K562 (cell line): ENCODE data around the gene ID2. TPM values are rescaled to one million over a fixed set of nuclear protein-coding genes. Genes with fewer than 3 reads are reported as not detected.

Source experiments
- EP300 ChIP-seq: IDR thresholded peaks from 2 replicates; pipeline ENCODE4 v1.6.1; 2012; ENCODE audit warnings: low read length, improper control_type of control experiment
- EP400 ChIP-seq: fragments of 450-650 bp; IDR thresholded peaks from 2 replicates; pipeline ENCODE4 v1.6.1; 2017; ENCODE audit warnings: antibody characterized with exemption, mild to moderate bottlenecking, moderate library complexity
- ESRRA ChIP-seq: fragments of 450-650 bp; IDR thresholded peaks from 2 replicates; pipeline ENCODE4 v1.6.1; 2014; ENCODE audit warnings: low read depth, mild to moderate bottlenecking, moderate library complexity, borderline replicate concordance
- GATAD2B ChIP-seq: fragments of 450-650 bp; IDR thresholded peaks from 2 replicates; pipeline ENCODE4 v1.6.1; 2017; ENCODE audit warnings: mild to moderate bottlenecking, borderline replicate concordance
- HES1 ChIP-seq: fragments of 450-650 bp; IDR thresholded peaks from 2 replicates; pipeline ENCODE4 v1.6.1; 2016; ENCODE audit warnings: low read depth, mild to moderate bottlenecking, moderate library complexity
- JUNB ChIP-seq: fragments of 450-650 bp; formaldehyde crosslinking; conservative IDR thresholded peaks from 2 replicates; pipeline ENCODE4 v1.4.0; 2020; ENCODE audit warnings: mild to moderate bottlenecking
- L3MBTL2 ChIP-seq: fragments of 450-650 bp; IDR thresholded peaks from 2 replicates; pipeline ENCODE4 v1.6.1; 2016; ENCODE audit warnings: mild to moderate bottlenecking, moderate library complexity
- MBD2 ChIP-seq: sonication (generic); IDR thresholded peaks from 2 replicates; pipeline ENCODE4 v1.6.1; 2016; ENCODE audit warnings: low read depth, borderline replicate concordance
- MNT ChIP-seq, 2 experiments: fragments of 450-650 bp; conservative IDR thresholded peaks; 2 replicates each; pipeline ENCODE4 v1.6.1; 2017; ENCODE audit warnings: mild to moderate bottlenecking in 2 of 2, moderate library complexity in 2 of 2
- NEUROD1 ChIP-seq: fragments of 150-350 bp; IDR thresholded peaks from 2 replicates; pipeline ENCODE4 v1.6.1; 2014; ENCODE audit warnings: borderline replicate concordance, low read length, low read depth; ENCODE audit not compliant: partially characterized antibody
- POLR2B ChIP-seq: fragments of 450-650 bp; IDR thresholded peaks from 2 replicates; pipeline ENCODE4 v1.6.1; 2018; ENCODE audit warnings: low read depth; ENCODE audit not compliant: partially characterized antibody
- RBM14 ChIP-seq: fragments of 200-400 bp; formaldehyde crosslinking; IDR thresholded peaks from 2 replicates; pipeline ENCODE4 v1.6.1; 2018; ENCODE audit warnings: low read depth, mild to moderate bottlenecking, low read length, moderate library complexity, borderline replicate concordance; ENCODE audit not compliant: insufficient read depth
- SRSF9 ChIP-seq: fragments of 200-400 bp; formaldehyde crosslinking; IDR thresholded peaks from 2 replicates; pipeline ENCODE4 v1.6.1; 2017; ENCODE audit warnings: low read depth, low read length, borderline replicate concordance
- TBL1XR1 ChIP-seq, 2 experiments: IDR thresholded peaks; 2 replicates each; pipeline ENCODE4 v1.6.1; 2012; ENCODE audit warnings: improper control_type of control experiment in 2 of 2, low read length in 2 of 2, mild to moderate bottlenecking in 1 of 2
- TCF3 ChIP-seq: sonication (generic); formaldehyde crosslinking; IDR thresholded peaks from 2 replicates; pipeline ENCODE4 v1.4.0; 2020; ENCODE audit warnings: mild to moderate bottlenecking, missing genetic modification reagents
- TRIM24 ChIP-seq, 2 experiments: fragments of 450-650 bp; IDR thresholded peaks; 2 replicates each; pipeline ENCODE4 v1.6.1; 2016
- ZBTB7A ChIP-seq: IDR thresholded peaks from 2 replicates; pipeline ENCODE4 v1.6.1; 2011; ENCODE audit warnings: low read depth, mild to moderate bottlenecking, low read length, moderate library complexity, borderline replicate concordance; ENCODE audit not compliant: control insufficient read depth
- ZC3H8 ChIP-seq: fragments of 450-650 bp; IDR thresholded peaks from 2 replicates; pipeline ENCODE4 v1.6.1; 2017
- ZNF316 ChIP-seq: fragments of 450-650 bp; IDR thresholded peaks from 2 replicates; pipeline ENCODE4 v1.6.1; 2016
- ZNF644 ChIP-seq: fragments of 200-800 bp; sonication (Bioruptor generic); IDR thresholded peaks from 2 replicates; pipeline ENCODE4 v1.6.1; 2016; ENCODE audit warnings: low read depth, missing genetic modification characterization, missing compliant biosample characterization
- ZNF695 ChIP-seq: fragments of 450-650 bp; formaldehyde crosslinking; IDR thresholded peaks from 2 replicates; pipeline ENCODE4 v1.4.0; 2020; ENCODE audit warnings: mild to moderate bottlenecking, moderate library complexity
- polyA plus RNA-seq, 8 experiments: library from polyadenylated mRNA; depleted of rRNA in 4 of 8; stranded (reverse) in 5 of 8; unstranded in 3 of 8; fragments of >200 nt; fragmentation: Nextera tagmentation in 2 of 8; fragmentation: Illumina TruSeq in 1 of 8; extraction: Ambion mirVana in 2 of 8; extraction: Trizol in 1 of 8; gene quantifications; 2 replicates each; pipeline versions ENCODE4 v1.2.1 to v1.2.3, GENCODE V29; 2011 to 2014; ENCODE audit warnings: inconsistent platforms in 1 of 8, missing spikeins in 1 of 8
- total RNA-seq, 7 experiments: library from RNA; depleted of rRNA in 6 of 7; stranded (reverse); fragments of >200 nt in 6 of 7; fragmentation: Illumina TruSeq in 2 of 7; extraction: Trizol in 2 of 7; gene quantifications; 2 replicates each; pipeline versions ENCODE4 v1.2.1 to v1.2.3, GENCODE V29; 2011 to 2021; ENCODE audit warnings: low replicate concordance in 1 of 7
- TF ChIP-seq, protein P1 (sequence below), 2 experiments: fragments of 450-650 bp; IDR thresholded peaks; 2 replicates each; pipeline ENCODE4 v1.6.1; 2016
- TF ChIP-seq, protein P2 (sequence below): fragments of 450-650 bp; IDR thresholded peaks from one replicate; pipeline ENCODE4 v1.6.1; 2018; ENCODE audit warnings: mild to moderate bottlenecking, moderate library complexity; ENCODE audit not compliant: partially characterized antibody

The ID2 gene
- total and polyA plus RNA-seq, 9 of the 15 experiments (the other 6 are each of a cell fraction or from before 2014, with no cell fraction given), result 8.0 to 35.7 (median 16.6) TPM

GRCh38 chr2:8677646-8678592 lies 3.9 kb upstream of the ID2 start (continued):
- peak; percentile 79 for TF ChIP-seq NEUROD1
- TF ChIP-seq JUNB, result no peak
- peak; percentile 26; the same call in 1 of the 2 replicates for TF ChIP-seq MBD2
- peak; percentile 7 to 89; a peak in 1 of 4 replicates for TF ChIP-seq TBL1XR1 (IDR thresholded peaks at IDR 0.05; ENCODE audit: low read length in 2 of 2)
- peak; percentile 36; the same call in 1 of the 2 replicates for TF ChIP-seq GATAD2B
- TF ChIP-seq ESRRA, result peak; percentile 79; the same call in 1 of the 2 replicates
- TF ChIP-seq, protein P1, sequence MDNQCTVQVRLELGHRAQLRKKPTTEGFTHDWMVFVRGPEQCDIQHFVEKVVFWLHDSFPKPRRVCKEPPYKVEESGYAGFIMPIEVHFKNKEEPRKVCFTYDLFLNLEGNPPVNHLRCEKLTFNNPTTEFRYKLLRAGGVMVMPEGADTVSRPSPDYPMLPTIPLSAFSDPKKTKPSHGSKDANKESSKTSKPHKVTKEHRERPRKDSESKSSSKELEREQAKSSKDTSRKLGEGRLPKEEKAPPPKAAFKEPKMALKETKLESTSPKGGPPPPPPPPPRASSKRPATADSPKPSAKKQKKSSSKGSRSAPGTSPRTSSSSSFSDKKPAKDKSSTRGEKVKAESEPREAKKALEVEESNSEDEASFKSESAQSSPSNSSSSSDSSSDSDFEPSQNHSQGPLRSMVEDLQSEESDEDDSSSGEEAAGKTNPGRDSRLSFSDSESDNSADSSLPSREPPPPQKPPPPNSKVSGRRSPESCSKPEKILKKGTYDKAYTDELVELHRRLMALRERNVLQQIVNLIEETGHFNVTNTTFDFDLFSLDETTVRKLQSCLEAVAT (IDR thresholded peaks at IDR 0.05), result peak in 1 of 2 experiments; percentile 91; a peak in 2 of 4 replicates
- TF ChIP-seq ZNF644 (tag), result 0 out of 2 replicates have a peak, but pooled peaks have one; percentile 12
- TF ChIP-seq EP300, result peak; percentile 96
- TF ChIP-seq ZC3H8, result no peak
- TF ChIP-seq MNT (conservative IDR thresholded peaks at IDR 0.05), result peak in 1 of 2 experiments; percentile 39; a peak in 2 of 4 replicates
- peak; percentile 25 to 69; a peak in 2 of 4 replicates for TF ChIP-seq TRIM24 (IDR thresholded peaks at IDR 0.05)
- TF ChIP-seq ZBTB7A, result peak; percentile 66; the same call in 1 of the 2 replicates
- TF ChIP-seq ZNF316, result peak; percentile 26; the same call in 1 of the 2 replicates
- TF ChIP-seq ZNF695, result no peak
- TF ChIP-seq TCF3 (CRISPR knock-in tag), result peak; percentile 80
- TF ChIP-seq RBM14, result no peak
- peak; percentile 52 for TF ChIP-seq POLR2B
- TF ChIP-seq SRSF9, result no peak
- TF ChIP-seq L3MBTL2, result peak; percentile 68
- TF ChIP-seq EP400, result peak; percentile 45
- TF ChIP-seq, protein P2, sequence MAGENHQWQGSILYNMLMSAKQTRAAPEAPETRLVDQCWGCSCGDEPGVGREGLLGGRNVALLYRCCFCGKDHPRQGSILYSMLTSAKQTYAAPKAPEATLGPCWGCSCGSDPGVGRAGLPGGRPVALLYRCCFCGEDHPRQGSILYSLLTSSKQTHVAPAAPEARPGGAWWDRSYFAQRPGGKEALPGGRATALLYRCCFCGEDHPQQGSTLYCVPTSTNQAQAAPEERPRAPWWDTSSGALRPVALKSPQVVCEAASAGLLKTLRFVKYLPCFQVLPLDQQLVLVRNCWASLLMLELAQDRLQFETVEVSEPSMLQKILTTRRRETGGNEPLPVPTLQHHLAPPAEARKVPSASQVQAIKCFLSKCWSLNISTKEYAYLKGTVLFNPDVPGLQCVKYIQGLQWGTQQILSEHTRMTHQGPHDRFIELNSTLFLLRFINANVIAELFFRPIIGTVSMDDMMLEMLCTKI, result no peak
- TF ChIP-seq HES1, result peak; percentile 69; the same call in 1 of the 2 replicates
